Hippocampal formation (tissue), 2 donors: Measurements from ENCODE around the gene CXorf58.
"Not testable (repeated sequence)": the region's sequence is repeated elsewhere in the genome, so short reads cannot be mapped to it uniquely, and the experiment has no call there.

Experiments used
- DNase-seq, 2 donors: peaks; one replicate each; lab custom pipeline; 2025; lab: John Stamatoyannopoulos, UW

Gene CXorf58

GRCh38 chrX:23952984-23953907 lies 45.4 kb downstream of the CXorf58 start:
- DNase-seq = no peak

GRCh38 chrX:23953908-23954269 lies 46.1 kb downstream of the CXorf58 start:
- no peak for DNase-seq

- DNase-seq = no peak
Observed at GRCh38 chrX:23954396-23954795, 46.6 kb downstream of the CXorf58 start.

GRCh38 chrX:23959781-23960180 lies 52.0 kb downstream of the CXorf58 start:
- DNase-seq = no peak

- DNase-seq = no peak
Observed at GRCh38 chrX:23964191-23964590, 56.4 kb downstream of the CXorf58 start.

GRCh38 chrX:23965630-23966029 lies 57.8 kb downstream of the CXorf58 start:
- not testable (repeated sequence) for DNase-seq

- DNase-seq = no peak
Observed at GRCh38 chrX:23978491-23978890, 70.7 kb downstream of the CXorf58 start.

GRCh38 chrX:23980011-23980441 lies 72.2 kb downstream of the CXorf58 start:
- no peak for DNase-seq

GRCh38 chrX:23981222-23981621 lies 73.4 kb downstream of the CXorf58 start:
- DNase-seq = no peak

GRCh38 chrX:23981711-23982110 lies 73.9 kb downstream of the CXorf58 start:
- DNase-seq = no peak

GRCh38 chrX:23982891-23983290 lies 75.1 kb downstream of the CXorf58 start:
- DNase-seq = no peak
